ENCODE results near the gene MOCS3. TPM values are rescaled to one million over a fixed set of nuclear protein-coding genes. Genes with fewer than 3 reads are reported as not detected.

Gene MOCS3
- total RNA-seq, 1 donor from 2014 or later = 7.4 TPM

DNA sequence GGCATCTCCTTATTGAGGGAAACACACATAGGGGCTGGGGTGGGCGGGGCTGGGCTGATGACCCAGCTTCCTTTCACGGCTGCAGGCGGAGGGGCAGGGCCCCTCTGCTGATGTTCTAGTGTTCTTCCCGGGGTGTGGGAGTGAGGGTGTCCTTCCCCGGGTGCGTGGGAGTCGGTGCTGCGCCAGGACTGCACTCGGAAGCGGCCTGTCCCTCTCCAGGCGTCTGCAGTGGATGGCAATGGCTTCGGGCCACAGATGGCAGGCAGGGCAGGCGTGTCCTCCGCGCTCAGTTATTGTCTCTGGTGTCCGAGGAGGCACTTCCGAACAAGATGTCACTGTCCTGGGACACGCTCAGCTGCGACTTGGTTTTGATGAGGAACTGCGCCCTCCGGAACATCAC, 45.1 kb downstream of the MOCS3 start:
- TF ChIP-seq, protein P1, sequence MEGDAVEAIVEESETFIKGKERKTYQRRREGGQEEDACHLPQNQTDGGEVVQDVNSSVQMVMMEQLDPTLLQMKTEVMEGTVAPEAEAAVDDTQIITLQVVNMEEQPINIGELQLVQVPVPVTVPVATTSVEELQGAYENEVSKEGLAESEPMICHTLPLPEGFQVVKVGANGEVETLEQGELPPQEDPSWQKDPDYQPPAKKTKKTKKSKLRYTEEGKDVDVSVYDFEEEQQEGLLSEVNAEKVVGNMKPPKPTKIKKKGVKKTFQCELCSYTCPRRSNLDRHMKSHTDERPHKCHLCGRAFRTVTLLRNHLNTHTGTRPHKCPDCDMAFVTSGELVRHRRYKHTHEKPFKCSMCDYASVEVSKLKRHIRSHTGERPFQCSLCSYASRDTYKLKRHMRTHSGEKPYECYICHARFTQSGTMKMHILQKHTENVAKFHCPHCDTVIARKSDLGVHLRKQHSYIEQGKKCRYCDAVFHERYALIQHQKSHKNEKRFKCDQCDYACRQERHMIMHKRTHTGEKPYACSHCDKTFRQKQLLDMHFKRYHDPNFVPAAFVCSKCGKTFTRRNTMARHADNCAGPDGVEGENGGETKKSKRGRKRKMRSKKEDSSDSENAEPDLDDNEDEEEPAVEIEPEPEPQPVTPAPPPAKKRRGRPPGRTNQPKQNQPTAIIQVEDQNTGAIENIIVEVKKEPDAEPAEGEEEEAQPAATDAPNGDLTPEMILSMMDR (conservative IDR thresholded peaks at IDR 0.05) = no peak
- Mint-ChIP-seq H3K27me3 (no peaks in the 10 kb centered on the region), H3K36me3 (peaks cover 11% of the 10 kb centered on the region), H3K4me1 (ENCODE audit: unreplicated experiment) (no peaks in the 10 kb centered on the region), H3K4me3 (no peak overlapping the region), H3K9me3 (no peaks in the 10 kb centered on the region), H3K27ac (no peak overlapping the region)
- DNase-seq (ENCODE audit: extremely low spot score, unreplicated experiment) = no peak

DNA sequence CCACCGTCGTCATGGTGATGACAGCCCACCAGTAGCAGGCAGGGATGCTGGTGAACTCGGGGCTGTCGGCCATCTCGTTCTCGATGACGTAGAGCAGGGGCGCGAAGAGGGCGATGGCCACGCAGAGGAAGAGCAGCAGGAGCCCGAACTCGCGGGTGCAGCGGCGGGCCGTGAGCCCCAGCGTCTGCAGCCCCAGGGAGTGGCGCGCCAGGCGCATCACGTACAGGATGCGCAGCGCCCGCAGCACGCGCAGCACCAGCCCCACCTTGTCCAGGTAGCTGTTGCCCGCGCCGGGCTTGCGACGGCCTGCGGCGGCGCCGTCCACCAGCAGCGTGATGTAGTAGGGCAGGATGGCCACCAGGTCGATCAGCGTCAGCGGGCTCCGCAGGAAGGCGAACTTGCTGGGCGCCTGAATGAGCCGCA, 45.7 kb downstream of the MOCS3 start:
- Mint-ChIP-seq H3K27ac (no peak overlapping the region), H3K9me3 (no peaks in the 10 kb centered on the region), H3K36me3 (peaks cover 11% of the 10 kb centered on the region), H3K27me3 (no peaks in the 10 kb centered on the region), H3K4me3 (no peak overlapping the region), H3K4me1 (ENCODE audit: unreplicated experiment) (no peaks in the 10 kb centered on the region)
- no peak for DNase-seq (ENCODE audit: extremely low spot score, unreplicated experiment)
- TF ChIP-seq, protein P1 (conservative IDR thresholded peaks at IDR 0.05) = no peak

DNA sequence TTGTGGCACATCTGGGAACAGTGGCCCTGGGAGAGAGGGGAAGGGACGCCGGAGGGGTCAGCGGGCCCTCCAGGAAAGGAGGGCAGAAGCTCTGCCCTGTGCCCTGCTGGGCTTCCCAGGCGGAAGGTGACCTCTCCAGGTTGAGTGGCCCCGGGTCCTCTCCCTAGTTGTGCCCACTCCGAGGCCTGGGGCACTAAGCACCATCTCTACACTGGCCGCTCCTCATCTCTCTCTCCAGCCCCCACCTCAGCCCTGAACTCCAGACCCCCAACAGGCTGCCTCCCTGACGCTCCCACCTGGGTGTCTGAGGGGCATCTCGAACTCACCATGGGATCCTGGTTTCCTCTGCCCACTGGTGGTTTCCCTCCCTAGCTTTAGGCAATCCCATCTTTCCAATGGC, 46.2 kb downstream of the MOCS3 start:
- Mint-ChIP-seq H3K27me3 (no peaks in the 10 kb centered on the region), H3K4me1 (ENCODE audit: unreplicated experiment) (no peaks in the 10 kb centered on the region), H3K9me3 (no peaks in the 10 kb centered on the region), H3K4me3 (no peak overlapping the region), H3K27ac (no peak overlapping the region), H3K36me3 (peaks cover 11% of the 10 kb centered on the region)
- TF ChIP-seq, protein P1 (conservative IDR thresholded peaks at IDR 0.05) = no peak
- no peak for DNase-seq (ENCODE audit: extremely low spot score, unreplicated experiment)

DNA sequence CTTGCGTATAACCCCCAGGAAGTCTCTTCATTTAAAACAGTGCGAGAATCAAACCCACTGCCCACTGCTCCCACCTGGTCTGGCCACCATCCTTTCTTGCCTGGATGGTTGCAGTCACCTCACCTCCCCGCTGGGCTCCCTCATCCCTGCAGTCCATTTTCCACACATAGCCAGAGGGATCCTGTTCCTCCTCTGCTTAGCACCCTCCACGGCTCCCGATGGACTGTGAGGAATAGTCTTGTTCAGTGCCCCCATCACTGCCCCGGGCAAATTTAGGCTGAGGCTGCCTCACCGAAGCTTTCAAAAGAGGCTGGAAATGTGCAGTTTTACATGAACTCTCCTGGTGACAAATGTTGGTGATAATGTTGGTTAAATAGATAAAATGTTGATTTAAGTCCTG, 46.6 kb downstream of the MOCS3 start:
- H3K4me3 Mint-ChIP-seq = no peak overlapping the region

DNA sequence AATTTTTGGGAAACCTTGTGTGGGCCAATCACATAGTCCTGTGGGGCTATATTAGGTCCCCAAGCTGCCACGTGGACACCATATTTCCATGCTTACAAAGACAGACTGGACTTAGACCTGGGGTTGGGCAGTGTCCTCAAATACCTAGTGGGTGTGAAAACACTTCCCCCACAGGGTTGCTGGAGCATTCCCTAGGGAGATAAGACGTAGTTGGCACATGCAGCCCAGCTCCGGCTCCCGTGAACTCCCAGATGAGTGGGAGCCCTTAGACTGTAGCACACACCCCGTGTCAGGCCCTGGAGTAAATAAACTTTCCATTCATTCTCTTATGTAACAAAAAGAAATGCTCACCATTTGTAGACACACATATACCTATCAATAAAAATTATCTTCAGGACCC, 50.1 kb downstream of the MOCS3 start:
- Mint-ChIP-seq H3K4me1 (ENCODE audit: unreplicated experiment) (peaks cover 3% of the 10 kb centered on the region), H3K36me3 (peaks cover 5% of the 10 kb centered on the region), H3K9me3 (no peaks in the 10 kb centered on the region), H3K4me3 (no peak overlapping the region), H3K27ac (no peak overlapping the region), H3K27me3 (no peaks in the 10 kb centered on the region)
- no peak for DNase-seq (ENCODE audit: extremely low spot score, unreplicated experiment)
- TF ChIP-seq, protein P1 (conservative IDR thresholded peaks at IDR 0.05) = no peak

More for the DNA sequence above, 46.6 kb downstream of the MOCS3 start:
- H3K27me3 Mint-ChIP-seq = no peaks in the 10 kb centered on the region
- no peak for DNase-seq (ENCODE audit: extremely low spot score, unreplicated experiment)
- H3K36me3 Mint-ChIP-seq = peaks cover 11% of the 10 kb centered on the region
- TF ChIP-seq, protein P1 (conservative IDR thresholded peaks at IDR 0.05) = no peak
- H3K27ac Mint-ChIP-seq = no peak overlapping the region
- H3K4me1 Mint-ChIP-seq (ENCODE audit: unreplicated experiment) = no peaks in the 10 kb centered on the region
- H3K9me3 Mint-ChIP-seq = no peaks in the 10 kb centered on the region
